ENCODE measurements around the gene USP26. TPM values are rescaled to one million over a fixed set of nuclear protein-coding genes. Genes with fewer than 3 reads are reported as not detected.

The USP26 gene
- total RNA-seq, 1 donor from 2014 or later: not detected

- H3F3A ChIP-seq (ENCODE audit: low read depth): no peaks in the 10 kb centered on the region
- no peaks in the 10 kb centered on the region for H3K79me2 ChIP-seq (ENCODE audit: low read depth)
- H3K4me2 ChIP-seq: no peak overlapping the region
- no peaks in the 10 kb centered on the region for H4K20me1 ChIP-seq (ENCODE audit: low read depth)
- H3K4me3 ChIP-seq: no peak overlapping the region
- Mint-ChIP-seq H3K27ac (no peak overlapping the region), H3K36me3 (peaks cover 2% of the 10 kb centered on the region), H3K4me1 (no peaks in the 10 kb centered on the region), H3K27me3 (ENCODE audit: insufficient read depth, low read depth) (peaks cover 2% of the 10 kb centered on the region), H3K4me3 (no peak overlapping the region), H3K9me3 (peaks cover 20% of the 10 kb centered on the region)
- H3K9me3 ChIP-seq (ENCODE audit: low read depth): peaks cover 4% of the 10 kb centered on the region
- H3K9ac ChIP-seq: no peak overlapping the region
- no peaks in the 10 kb centered on the region for H3K4me1 ChIP-seq
- H2AFZ ChIP-seq (replicated peaks): no peak overlapping the region
- no peak for TF ChIP-seq EZH2phosphoT487 (IDR thresholded peaks at IDR 0.05)
- TF ChIP-seq CTCF (IDR thresholded peaks at IDR 0.05): no peak
- DNase-seq (ENCODE audit: low spot score): no peak
- H3K27ac ChIP-seq: no peak overlapping the region
- H3K36me3 ChIP-seq: no peaks in the 10 kb centered on the region
- no peaks in the 10 kb centered on the region for H3K27me3 ChIP-seq
Observed at GRCh38 chrX:133005616-133006015, 91.3 kb downstream of the USP26 start.

- H3K4me3 Mint-ChIP-seq: no peak overlapping the region
- H3K79me2 ChIP-seq (ENCODE audit: low read depth): no peaks in the 10 kb centered on the region
- H3F3A ChIP-seq (ENCODE audit: low read depth): no peaks in the 10 kb centered on the region
- H3K36me3 Mint-ChIP-seq: peaks cover 2% of the 10 kb centered on the region
- H3K27ac ChIP-seq: no peak overlapping the region
- peak; percentile 27 for DNase-seq (ENCODE audit: low spot score)
- H3K9me3 Mint-ChIP-seq: peaks cover 20% of the 10 kb centered on the region
- no peak overlapping the region for H2AFZ ChIP-seq (replicated peaks)
- no peaks in the 10 kb centered on the region for H3K4me1 ChIP-seq
- no peak overlapping the region for H3K4me2 ChIP-seq
- no peaks in the 10 kb centered on the region for H3K27me3 ChIP-seq
- H4K20me1 ChIP-seq (ENCODE audit: low read depth): no peaks in the 10 kb centered on the region
- no peak overlapping the region for H3K27ac Mint-ChIP-seq
- peak; percentile 71 for TF ChIP-seq CTCF (IDR thresholded peaks at IDR 0.05)
- TF ChIP-seq EZH2phosphoT487 (IDR thresholded peaks at IDR 0.05): no peak
- TF ChIP-seq EZH2 (IDR thresholded peaks at IDR 0.05): no peak
- H3K4me3 ChIP-seq: no peak overlapping the region
- H3K36me3 ChIP-seq: no peaks in the 10 kb centered on the region
- H3K4me1 Mint-ChIP-seq: no peaks in the 10 kb centered on the region
- peaks cover 4% of the 10 kb centered on the region for H3K9me3 ChIP-seq (ENCODE audit: low read depth)
- H3K9ac ChIP-seq: no peak overlapping the region
- H3K27me3 Mint-ChIP-seq (ENCODE audit: insufficient read depth, low read depth): peaks cover 2% of the 10 kb centered on the region
Observed at GRCh38 chrX:133005042-133005441, 91.9 kb downstream of the USP26 start.

- H3K4me3 ChIP-seq: no peak overlapping the region
- TF ChIP-seq CTCF (IDR thresholded peaks at IDR 0.05): no peak
- no peak for TF ChIP-seq EZH2 (IDR thresholded peaks at IDR 0.05)
- no peak for TF ChIP-seq EZH2phosphoT487 (IDR thresholded peaks at IDR 0.05)
- H3K4me1 Mint-ChIP-seq: peaks cover 3% of the 10 kb centered on the region
- H3K4me3 Mint-ChIP-seq: no peak overlapping the region
- no peaks in the 10 kb centered on the region for H3K79me2 ChIP-seq (ENCODE audit: low read depth)
- no peak overlapping the region for H3K9ac ChIP-seq
- no peak overlapping the region for H3K27ac Mint-ChIP-seq
- peaks cover 4% of the 10 kb centered on the region for H3K27me3 Mint-ChIP-seq (ENCODE audit: insufficient read depth, low read depth)
- no peaks in the 10 kb centered on the region for H3F3A ChIP-seq (ENCODE audit: low read depth)
- H3K9me3 Mint-ChIP-seq: no peaks in the 10 kb centered on the region
- H3K36me3 Mint-ChIP-seq: no peaks in the 10 kb centered on the region
- no peaks in the 10 kb centered on the region for H3K36me3 ChIP-seq
- no peak for DNase-seq (ENCODE audit: low spot score)
- H3K4me2 ChIP-seq: no peak overlapping the region
- H3K27me3 ChIP-seq: no peaks in the 10 kb centered on the region
- no peak overlapping the region for H3K27ac ChIP-seq
- H3K9me3 ChIP-seq (ENCODE audit: low read depth): no peaks in the 10 kb centered on the region
- H4K20me1 ChIP-seq (ENCODE audit: low read depth): no peaks in the 10 kb centered on the region
- no peaks in the 10 kb centered on the region for H3K4me1 ChIP-seq
- no peak overlapping the region for H2AFZ ChIP-seq (replicated peaks)
Observed at GRCh38 chrX:132999209-132999608, 97.7 kb downstream of the USP26 start.

Measured in neural progenitor cell (in vitro differentiated cells).